Measurements from ENCODE around the gene WDR59. TPM values are rescaled to one million over a fixed set of nuclear protein-coding genes. Genes with fewer than 3 reads are reported as not detected.
A peak's percentile ranks its signal among the peaks of the same experiment; 100 is the strongest.

WDR59 gene
- total RNA-seq, 1 donor, result 14.8 TPM

GRCh38 chr16:74929636-74930035 is 55.3 kb downstream of the WDR59 start:
- no peak for DNase-seq (ENCODE audit: insufficient read length, low spot score, missing footprints)
- Histone ChIP-seq H2AFZ (ENCODE audit: low read length) (no peak overlapping the region), H3K4me3 (ENCODE audit: insufficient read depth, low read length) (no peak overlapping the region), H3K9me3 (ENCODE audit: low read depth, low read length) (no peaks in the 10 kb centered on the region), H3K27me3 (ENCODE audit: insufficient read depth, low read length) (peaks cover 2% of the 10 kb centered on the region), H3K36me3 (ENCODE audit: insufficient read depth, low read length) (peaks cover 8% of the 10 kb centered on the region), H4K20me1 (ENCODE audit: insufficient read depth, low read length) (peaks cover 6% of the 10 kb centered on the region), H3K4me2 (ENCODE audit: insufficient read depth, low read length) (no peak overlapping the region), H3K79me2 (ENCODE audit: insufficient read depth, low read length) (no peaks in the 10 kb centered on the region), H3K4me1 (ENCODE audit: insufficient read depth, low read length) (no peaks in the 10 kb centered on the region), H3K27ac (ENCODE audit: low read depth, low read length) (no peak overlapping the region)
- no peak for TF ChIP-seq CTCF (IDR thresholded peaks at IDR 0.05; ENCODE audit: extremely low read depth, low read depth, low read length)

GRCh38 chr16:74926805-74927204 is 58.1 kb downstream of the WDR59 start:
- Histone ChIP-seq H2AFZ (ENCODE audit: low read length) (no peak overlapping the region), H3K4me1 (ENCODE audit: insufficient read depth, low read length) (no peaks in the 10 kb centered on the region), H3K4me3 (ENCODE audit: insufficient read depth, low read length) (no peak overlapping the region), H4K20me1 (ENCODE audit: insufficient read depth, low read length) (peaks cover 3% of the 10 kb centered on the region), H3K36me3 (ENCODE audit: insufficient read depth, low read length) (peaks cover 3% of the 10 kb centered on the region), H3K27ac (ENCODE audit: low read depth, low read length) (no peak overlapping the region), H3K9me3 (ENCODE audit: low read depth, low read length) (no peaks in the 10 kb centered on the region), H3K4me2 (ENCODE audit: insufficient read depth, low read length) (no peak overlapping the region), H3K27me3 (ENCODE audit: insufficient read depth, low read length) (no peaks in the 10 kb centered on the region), H3K79me2 (ENCODE audit: insufficient read depth, low read length) (no peaks in the 10 kb centered on the region)
- no peak for DNase-seq (ENCODE audit: insufficient read length, low spot score, missing footprints)
- TF ChIP-seq CTCF (IDR thresholded peaks at IDR 0.05; ENCODE audit: extremely low read depth, low read depth, low read length), result no peak

- H3K27me3 ChIP-seq (ENCODE audit: insufficient read depth, low read length), result no peaks in the 10 kb centered on the region
- H3K4me2 ChIP-seq (ENCODE audit: insufficient read depth, low read length), result no peak overlapping the region
- no peaks in the 10 kb centered on the region for H3K9me3 ChIP-seq (ENCODE audit: low read depth, low read length)
- peaks cover 3% of the 10 kb centered on the region for H4K20me1 ChIP-seq (ENCODE audit: insufficient read depth, low read length)
- peaks cover 6% of the 10 kb centered on the region for H3K36me3 ChIP-seq (ENCODE audit: insufficient read depth, low read length)
- no peaks in the 10 kb centered on the region for H3K79me2 ChIP-seq (ENCODE audit: insufficient read depth, low read length)
- peak; percentile 26 for DNase-seq (ENCODE audit: insufficient read length, low spot score, missing footprints)
- TF ChIP-seq CTCF (IDR thresholded peaks at IDR 0.05; ENCODE audit: extremely low read depth, low read depth, low read length), result no peak
- H2AFZ ChIP-seq (ENCODE audit: low read length), result no peak overlapping the region
- H3K4me1 ChIP-seq (ENCODE audit: insufficient read depth, low read length), result no peaks in the 10 kb centered on the region
- no peak overlapping the region for H3K4me3 ChIP-seq (ENCODE audit: insufficient read depth, low read length)
- no peak overlapping the region for H3K27ac ChIP-seq (ENCODE audit: low read depth, low read length)
Observed at GRCh38 chr16:74923766-74924460, 61.0 kb downstream of the WDR59 start.

- H3K27ac ChIP-seq (ENCODE audit: low read depth, low read length), result no peak overlapping the region
- H3K4me3 ChIP-seq (ENCODE audit: insufficient read depth, low read length), result no peak overlapping the region
- H2AFZ ChIP-seq (ENCODE audit: low read length), result no peak overlapping the region
- H4K20me1 ChIP-seq (ENCODE audit: insufficient read depth, low read length), result peaks cover 3% of the 10 kb centered on the region
- H3K4me2 ChIP-seq (ENCODE audit: insufficient read depth, low read length), result no peak overlapping the region
- no peaks in the 10 kb centered on the region for H3K4me1 ChIP-seq (ENCODE audit: insufficient read depth, low read length)
- H3K27me3 ChIP-seq (ENCODE audit: insufficient read depth, low read length), result no peaks in the 10 kb centered on the region
- no peak for TF ChIP-seq CTCF (IDR thresholded peaks at IDR 0.05; ENCODE audit: extremely low read depth, low read depth, low read length)
- no peaks in the 10 kb centered on the region for H3K9me3 ChIP-seq (ENCODE audit: low read depth, low read length)
- no peak for DNase-seq (ENCODE audit: insufficient read length, low spot score, missing footprints)
- H3K79me2 ChIP-seq (ENCODE audit: insufficient read depth, low read length), result no peaks in the 10 kb centered on the region
- H3K36me3 ChIP-seq (ENCODE audit: insufficient read depth, low read length), result peaks cover 6% of the 10 kb centered on the region
Observed at GRCh38 chr16:74922150-74923138, 62.5 kb downstream of the WDR59 start.
